Measurements from ENCODE around the gene MZT2B.
"Not testable (repeated sequence)": the region's sequence is repeated elsewhere in the genome, so short reads cannot be mapped to it uniquely, and the experiment has no call there.

Gene MZT2B, protein sequence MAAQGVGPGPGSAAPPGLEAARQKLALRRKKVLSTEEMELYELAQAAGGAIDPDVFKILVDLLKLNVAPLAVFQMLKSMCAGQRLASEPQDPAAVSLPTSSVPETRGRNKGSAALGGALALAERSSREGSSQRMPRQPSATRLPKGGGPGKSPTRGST

GRCh38 chr2:130181880-130182682 lies at the start of gene MZT2B:
Gene MZT2B (plus strand): TSS chr2:130182262. CDS start chr2:130182283, 21 bp downstream.
- DNase-seq = peak; percentile 77

DNA sequence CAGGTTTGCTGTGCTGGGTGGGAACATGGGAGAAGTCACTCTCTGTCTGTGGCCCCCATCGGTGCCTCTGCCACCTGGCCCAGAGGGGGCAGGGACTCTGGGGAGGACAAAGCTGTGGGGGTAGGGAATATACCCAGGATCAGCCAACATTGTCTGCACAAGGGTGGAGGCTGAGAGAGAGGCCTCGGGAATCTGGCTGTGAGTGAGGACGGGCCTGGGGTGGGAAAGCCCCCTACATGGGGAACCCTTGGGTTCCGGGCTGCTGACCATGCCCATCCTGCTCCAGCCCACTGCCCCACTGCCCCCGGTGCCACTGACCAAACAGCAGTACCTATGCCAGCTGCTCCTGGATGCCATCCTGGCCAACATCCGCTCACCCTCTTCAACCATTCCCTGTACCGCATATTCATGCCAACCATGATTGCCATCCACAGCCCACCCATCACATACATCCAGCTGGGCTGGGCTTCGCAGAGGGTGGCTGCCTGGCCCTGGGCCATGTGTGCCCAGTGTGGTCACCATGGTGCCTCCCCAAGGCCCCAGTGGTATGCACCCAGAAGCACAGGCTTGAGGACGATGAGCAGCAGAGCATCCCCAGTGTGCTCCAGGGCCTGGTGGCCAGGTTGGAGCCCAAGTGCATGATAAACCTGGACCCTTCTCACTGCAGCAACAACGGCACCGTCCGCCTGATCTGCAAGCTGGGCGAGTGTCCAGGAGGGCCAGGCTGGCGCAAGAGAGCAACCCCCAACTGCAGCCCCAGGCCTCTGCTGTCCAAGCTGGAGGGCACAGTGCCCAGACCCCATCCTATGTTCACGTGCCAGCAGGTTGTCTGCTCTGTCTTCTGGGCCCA lies 46.1 kb upstream of the MZT2B start:
- DNase-seq = no peak

DNA sequence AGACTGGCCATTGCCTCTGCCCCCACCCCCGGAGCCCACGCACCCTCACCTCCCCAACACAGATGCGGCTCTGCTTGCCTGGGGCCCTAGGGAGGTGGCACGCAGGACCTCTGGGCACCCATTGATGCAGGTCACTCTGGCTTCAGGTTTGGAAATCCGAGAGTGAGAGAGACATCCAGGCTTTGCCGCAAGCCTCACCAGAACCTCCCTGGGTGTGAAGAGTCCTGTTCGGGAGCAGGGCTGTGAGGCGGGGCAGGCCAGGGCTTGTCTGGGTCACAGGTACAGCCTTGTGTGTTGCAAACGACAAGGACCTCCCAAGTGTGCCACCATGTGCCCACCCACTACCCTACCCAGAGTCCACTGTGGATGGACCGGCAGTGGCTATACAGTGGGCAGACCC lies 45.5 kb upstream of the MZT2B start:
- not testable (repeated sequence) for DNase-seq

- not testable (repeated sequence) for DNase-seq
Measured at GRCh38 chr2:130137118-130137517, 44.9 kb upstream of the MZT2B start.

DNA sequence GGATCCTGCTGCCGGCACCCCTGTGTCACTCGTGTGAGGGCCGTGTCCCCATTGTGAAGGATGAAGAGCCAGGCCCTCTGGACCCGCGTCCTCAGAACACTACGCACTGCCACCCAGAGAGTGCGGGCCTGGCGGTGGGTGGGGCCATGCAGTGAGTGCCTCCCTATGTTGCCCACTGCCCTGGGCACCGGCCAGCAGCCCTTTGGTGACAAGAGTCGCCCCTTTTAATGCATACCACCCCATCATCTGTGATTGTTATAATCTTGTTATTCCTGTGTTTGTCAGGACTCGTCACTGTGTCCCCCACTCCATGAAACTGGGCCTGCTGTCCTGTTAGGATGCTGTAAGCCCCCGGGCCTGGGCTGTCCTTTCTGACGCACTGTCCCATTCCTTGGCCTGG lies 43.7 kb upstream of the MZT2B start:
- DNase-seq = not testable (repeated sequence)

GRCh38 chr2:130138841-130139251 lies 43.2 kb upstream of the MZT2B start:
- not testable (repeated sequence) for DNase-seq

- not testable (repeated sequence) for DNase-seq
Measured at GRCh38 chr2:130139331-130140280, 42.5 kb upstream of the MZT2B start.

GRCh38 chr2:130140516-130140915 lies 41.5 kb upstream of the MZT2B start:
- not testable (repeated sequence) for DNase-seq

DNA sequence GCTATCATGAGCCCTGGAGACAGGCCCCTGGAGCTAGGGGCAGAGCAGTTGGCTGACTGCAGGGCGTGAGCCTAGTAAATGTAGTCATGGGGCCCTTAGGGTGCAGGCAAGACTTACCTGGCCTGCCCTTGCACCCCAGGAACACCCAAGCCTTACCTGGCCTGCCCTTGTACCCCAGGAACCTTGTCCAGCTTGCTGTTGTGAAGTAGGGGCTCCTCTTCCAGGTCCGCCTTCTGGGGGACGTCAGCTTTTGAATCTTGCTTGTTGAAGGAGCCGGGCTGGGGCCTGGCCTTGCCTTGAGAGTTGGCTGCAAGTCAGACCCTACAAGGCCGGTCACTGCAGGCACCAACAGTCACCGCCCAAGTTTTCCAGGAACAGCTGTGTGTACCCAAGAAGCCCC lies 41.1 kb upstream of the MZT2B start:
- not testable (repeated sequence) for DNase-seq

DNA sequence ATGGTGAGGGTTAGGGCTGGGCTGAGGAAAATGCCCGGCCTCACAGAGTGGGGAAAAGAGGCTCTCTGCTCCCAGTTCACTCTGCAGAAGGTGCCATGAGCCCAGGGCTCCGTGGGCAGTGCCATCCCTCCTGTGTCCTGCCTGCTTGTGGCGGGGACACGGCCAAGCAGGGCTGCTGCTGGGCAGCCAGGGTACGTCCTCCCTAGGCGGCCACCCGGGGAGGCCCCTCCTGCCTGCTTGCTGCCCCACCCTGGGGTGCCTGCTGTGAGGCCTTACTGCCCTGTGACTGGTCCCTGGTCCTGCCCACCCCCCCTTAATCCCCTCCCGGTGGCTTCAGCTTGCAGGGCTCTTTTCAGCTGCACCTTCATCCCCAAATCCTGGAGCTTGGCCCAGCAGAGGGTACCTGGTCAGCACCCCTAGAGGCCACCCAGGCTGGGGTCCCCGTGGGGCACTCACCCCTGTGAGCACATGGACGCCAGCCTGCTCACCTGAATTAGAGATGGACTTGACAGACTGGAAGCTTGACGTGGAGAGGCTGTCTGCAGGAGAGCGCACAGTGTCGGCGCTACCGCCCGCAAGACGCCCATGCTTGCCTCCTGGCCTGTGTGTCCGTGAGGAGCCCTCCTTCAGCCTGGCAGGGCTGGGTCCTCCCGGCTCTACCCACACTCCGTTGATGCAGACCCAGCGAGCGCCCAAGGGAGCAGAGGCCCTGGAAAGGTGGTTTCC lies 40.3 kb upstream of the MZT2B start:
- not testable (repeated sequence) for DNase-seq

DNA sequence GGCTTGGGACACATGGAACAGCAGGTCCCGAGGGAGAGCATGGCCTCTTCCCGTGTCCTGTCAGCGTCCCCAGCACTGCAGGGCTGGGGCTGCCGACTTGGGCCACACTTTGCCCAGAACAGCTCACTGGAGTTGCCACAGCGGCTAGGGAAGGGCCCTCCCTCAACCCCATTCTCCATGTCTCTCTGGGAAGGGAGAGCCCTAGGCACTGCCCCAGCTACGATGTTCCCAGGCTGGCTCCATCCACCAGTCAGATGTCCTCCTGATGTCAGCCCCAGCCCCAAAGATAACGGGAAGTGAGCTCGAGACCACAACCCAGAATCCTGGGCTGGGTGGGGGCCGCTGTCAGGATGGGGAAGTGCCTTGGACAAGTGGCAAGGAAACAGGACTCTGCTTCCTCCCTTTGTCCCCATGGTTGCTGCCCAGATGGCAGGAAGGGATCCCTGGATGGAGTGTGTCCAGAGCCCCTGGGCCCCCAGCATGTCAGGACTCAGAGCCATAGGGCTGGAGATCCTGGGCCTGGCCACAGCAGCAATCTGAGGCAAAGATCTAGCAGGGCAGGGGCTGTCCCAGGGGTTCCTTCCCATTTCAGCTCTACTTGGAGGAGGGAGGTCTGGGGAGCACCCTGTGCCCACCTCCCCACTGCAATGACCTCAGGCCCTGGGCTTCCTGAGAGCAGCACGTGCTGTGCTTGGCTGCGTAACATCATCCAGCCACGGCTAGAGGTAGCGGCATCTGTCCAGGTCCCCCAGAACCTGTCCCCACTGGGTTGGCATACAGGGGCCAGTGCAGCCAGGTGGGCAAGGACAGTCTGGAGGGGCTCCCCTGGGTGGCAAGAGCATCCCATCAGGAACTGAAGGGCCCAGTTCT lies 39.4 kb upstream of the MZT2B start:
- not testable (repeated sequence) for DNase-seq

DNA sequence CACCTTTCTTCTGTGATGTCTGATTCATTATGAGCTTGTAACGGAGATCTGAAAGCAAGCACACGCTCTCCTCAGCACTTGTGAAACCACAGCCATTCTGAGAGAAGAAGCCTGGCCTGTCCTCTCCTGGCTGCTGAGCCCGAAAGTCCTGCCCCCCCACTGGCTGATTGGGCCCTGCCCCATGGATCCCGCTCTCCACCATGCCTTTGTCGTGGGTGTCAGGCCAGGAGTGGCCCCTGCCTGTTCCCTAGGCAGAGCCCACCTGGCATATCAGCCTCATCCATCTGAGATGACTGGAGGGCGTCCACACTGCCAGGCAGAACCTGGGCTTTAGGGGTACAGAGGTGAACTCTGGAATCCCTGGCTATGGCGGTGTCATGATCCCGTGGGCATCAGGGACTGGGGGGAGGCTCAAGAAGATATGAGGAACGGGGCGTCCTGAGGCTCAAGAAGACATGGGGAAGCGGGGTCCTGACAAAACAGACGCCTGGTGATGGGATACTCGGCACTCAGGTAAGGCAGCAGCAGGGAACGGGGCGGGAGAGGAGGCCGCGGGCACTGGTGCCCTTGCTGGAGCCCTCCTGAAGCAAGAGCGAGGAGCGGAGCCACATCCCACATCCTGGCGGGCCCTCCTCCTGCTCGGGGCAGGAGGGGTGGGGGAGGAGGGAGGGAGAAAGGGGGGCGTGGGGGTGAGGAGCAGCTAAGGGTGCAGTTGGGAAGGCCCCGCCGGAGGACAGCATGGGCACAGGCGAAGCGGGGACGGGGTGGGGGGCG lies 38.6 kb upstream of the MZT2B start:
- DNase-seq = not testable (repeated sequence)

GRCh38 chr2:130145006-130145414 lies 37.1 kb upstream of the MZT2B start, which contains the start of gene CCDC74B:
Gene CCDC74B (minus strand): TSS chr2:130145112. CDS start chr2:130144996, 116 bp downstream.
- not testable (repeated sequence) for DNase-seq

DNA sequence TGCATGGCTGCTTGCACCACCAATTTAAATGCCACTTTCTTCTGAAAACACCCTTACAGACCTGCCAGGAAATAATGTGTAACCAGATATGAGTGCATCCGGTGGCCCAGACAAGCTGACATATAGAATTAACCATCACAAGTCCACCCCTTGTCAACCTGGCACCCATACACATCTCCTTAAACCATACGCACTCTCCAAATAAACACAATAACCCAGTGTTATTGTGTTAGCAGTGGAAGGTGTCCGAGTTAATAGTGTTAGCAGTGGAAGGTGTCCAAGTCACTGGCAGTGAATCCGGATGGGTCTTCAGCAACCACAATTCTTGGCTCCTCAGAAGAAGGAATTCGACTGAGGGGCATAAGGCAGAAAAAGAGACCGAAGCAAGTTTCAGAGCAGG lies 33.5 kb upstream of the MZT2B start:
- not testable (repeated sequence) for DNase-seq

GRCh38 chr2:130150181-130151144 lies 31.6 kb upstream of the MZT2B start:
- no peak for DNase-seq

DNA sequence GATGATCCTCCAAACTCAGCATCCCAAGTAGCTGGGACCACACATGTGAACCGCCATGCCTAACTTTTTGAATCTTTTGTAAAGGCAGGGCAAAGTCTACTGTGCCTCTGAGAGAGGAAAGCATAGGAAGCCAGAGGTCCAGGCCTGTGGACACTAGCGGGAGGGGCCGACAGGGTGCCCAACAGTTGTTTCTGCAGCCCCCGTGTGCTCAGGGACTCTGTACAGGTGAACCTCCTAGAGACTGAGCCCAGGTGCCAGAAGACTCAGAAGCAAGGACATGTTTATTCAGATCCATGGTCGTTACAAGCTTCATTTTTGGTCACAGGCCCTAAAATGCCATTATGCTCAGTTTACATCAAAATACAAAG lies 30.9 kb upstream of the MZT2B start:
- not testable (repeated sequence) for DNase-seq

GRCh38 chr2:130152136-130152815 lies 29.8 kb upstream of the MZT2B start:
- DNase-seq = not testable (repeated sequence)

Data from NCI-H226 (cell line).